Tibial artery (tissue), 4 donors: ENCODE measurements around the gene UCK2.

Source experiments
- DNase-seq, 2 donors: peaks; one replicate each; pipeline ENCODE4 v3.0.0-alpha.2; 2019
- H3K27ac ChIP-seq, 2 donors: fragments of 200-600 bp; sonication (generic) in 1 of 2; 1 replicate in 1 of 2; 2 replicates in 1 of 2; pipeline ENCODE4 v1.5.1; 2018 to 2019; ENCODE audit warnings: mild to moderate bottlenecking in 1 of 2
- H3K27me3 ChIP-seq, 2 donors: fragments of 200-600 bp; sonication (generic) in 1 of 2; one replicate each; pipeline versions ENCODE4 v1.5.1 to v1.6.0; 2016 to 2019
- H3K36me3 ChIP-seq, 3 donors: fragments of 200-600 bp; sonication (generic) in 2 of 3; one replicate each; pipeline ENCODE4 v1.5.1; 2016 to 2019; ENCODE audit warnings: mild to moderate bottlenecking in 2 of 3
- H3K4me1 ChIP-seq, 4 donors: fragments of 200-600 bp; sonication (generic) in 2 of 4; 1 replicate in 3 of 4; 2 replicates in 1 of 4; pipeline ENCODE4 v1.5.1; 2016 to 2019
- H3K4me3 ChIP-seq, 2 donors: fragments of 200-600 bp; sonication (generic) in 1 of 2; 1 replicate in 1 of 2; 2 replicates in 1 of 2; pipeline ENCODE4 v1.5.1; 2018 to 2019; ENCODE audit warnings: mild to moderate bottlenecking in 2 of 2
- H3K9me3 ChIP-seq, 3 donors: fragments of 200-600 bp; sonication (generic) in 1 of 3; one replicate each; pipeline ENCODE4 v1.5.1; 2016 to 2019
- intact Hi-C: fragments of 100-400 bp; cut with DNase I; formaldehyde crosslinking; loops from one replicate; pipeline ENCODE4 v1.15.0; 2023; ENCODE audit warnings: low total_unique reads
- TF ChIP-seq, protein P1 (sequence below), 2 experiments: fragments of 200-600 bp in 1 of 2; fragments of 450-650 bp in 1 of 2; IDR thresholded peaks; one replicate each; pipeline ENCODE4 v1.5.1; 2017 to 2019; ENCODE audit warnings: antibody characterized with exemption in 2 of 2, mild to moderate bottlenecking in 1 of 2, moderate library complexity in 1 of 2

Gene UCK2

DNA sequence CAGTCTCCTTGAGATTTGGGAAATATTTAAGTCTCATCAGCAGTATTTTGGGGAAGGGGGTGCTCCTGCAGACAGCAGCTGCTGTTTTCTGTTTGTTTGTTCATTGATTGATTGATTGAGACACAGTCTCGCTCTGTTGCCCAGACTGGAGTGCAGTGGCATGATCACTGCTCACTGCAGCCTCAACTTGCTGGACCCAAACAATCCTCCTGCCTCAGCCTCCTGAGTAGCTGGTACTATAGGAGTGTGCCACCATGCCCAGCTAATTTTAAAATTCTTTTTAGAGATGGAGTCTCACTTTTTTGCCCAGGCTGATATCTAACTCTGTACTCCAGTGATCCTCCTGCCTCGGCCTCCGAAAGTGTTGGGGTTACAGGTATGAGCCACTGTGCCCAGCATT is 18.2 kb downstream of the UCK2 start:
- Histone ChIP-seq H3K27ac (no peak overlapping the region), H3K27me3 (no peaks in the 10 kb centered on the region), H3K9me3 (no peaks in the 10 kb centered on the region), H3K4me1 (peaks cover 0 to 17% (median 5%) of the 10 kb centered on the region in 4 donors), H3K36me3 (no peaks in the 10 kb centered on the region), H3K4me3 (no peak overlapping the region)
- intact Hi-C loops: no loop called here
- DNase-seq: no peak
- TF ChIP-seq, protein P1, sequence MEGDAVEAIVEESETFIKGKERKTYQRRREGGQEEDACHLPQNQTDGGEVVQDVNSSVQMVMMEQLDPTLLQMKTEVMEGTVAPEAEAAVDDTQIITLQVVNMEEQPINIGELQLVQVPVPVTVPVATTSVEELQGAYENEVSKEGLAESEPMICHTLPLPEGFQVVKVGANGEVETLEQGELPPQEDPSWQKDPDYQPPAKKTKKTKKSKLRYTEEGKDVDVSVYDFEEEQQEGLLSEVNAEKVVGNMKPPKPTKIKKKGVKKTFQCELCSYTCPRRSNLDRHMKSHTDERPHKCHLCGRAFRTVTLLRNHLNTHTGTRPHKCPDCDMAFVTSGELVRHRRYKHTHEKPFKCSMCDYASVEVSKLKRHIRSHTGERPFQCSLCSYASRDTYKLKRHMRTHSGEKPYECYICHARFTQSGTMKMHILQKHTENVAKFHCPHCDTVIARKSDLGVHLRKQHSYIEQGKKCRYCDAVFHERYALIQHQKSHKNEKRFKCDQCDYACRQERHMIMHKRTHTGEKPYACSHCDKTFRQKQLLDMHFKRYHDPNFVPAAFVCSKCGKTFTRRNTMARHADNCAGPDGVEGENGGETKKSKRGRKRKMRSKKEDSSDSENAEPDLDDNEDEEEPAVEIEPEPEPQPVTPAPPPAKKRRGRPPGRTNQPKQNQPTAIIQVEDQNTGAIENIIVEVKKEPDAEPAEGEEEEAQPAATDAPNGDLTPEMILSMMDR (IDR thresholded peaks at IDR 0.05): no peak

DNA sequence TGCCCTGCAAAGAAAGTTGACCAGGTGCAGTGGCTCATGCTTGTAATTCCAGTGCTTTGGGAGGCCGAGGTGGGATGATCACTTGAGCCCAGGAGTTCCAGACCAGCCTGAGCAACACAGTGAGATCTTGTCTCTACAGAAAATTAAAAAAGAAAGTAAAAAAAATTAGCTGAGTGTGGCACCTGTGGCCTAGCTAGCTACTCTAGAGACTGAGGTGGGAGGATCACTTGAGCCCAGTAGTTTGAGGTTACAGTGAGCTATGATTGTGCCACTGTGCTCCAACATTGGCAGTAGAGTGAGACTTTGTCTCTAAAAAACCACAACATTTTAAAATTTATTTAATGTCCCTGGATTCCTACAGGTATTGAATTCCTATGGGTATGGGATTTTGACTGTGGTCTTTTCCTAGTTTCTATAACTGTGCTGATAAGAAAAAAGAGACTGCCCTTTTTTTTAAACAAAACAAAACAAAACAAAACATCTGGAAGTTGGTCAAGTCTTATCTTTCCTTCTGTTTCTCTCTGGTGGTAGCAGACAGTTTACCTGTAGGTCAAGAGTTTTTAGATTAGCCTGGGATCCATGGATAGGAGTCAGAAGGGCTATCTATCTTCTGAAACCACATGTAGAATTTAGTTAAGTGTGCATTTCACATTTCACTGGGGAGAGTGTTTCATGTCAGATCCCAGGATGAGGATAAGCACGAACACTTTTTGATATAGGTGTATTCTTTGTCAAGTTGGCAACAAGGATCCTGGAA is 18.8 kb downstream of the UCK2 start:
- no peaks in the 10 kb centered on the region for H3K36me3 ChIP-seq
- H3K27ac ChIP-seq: no peak overlapping the region
- H3K4me3 ChIP-seq: no peak overlapping the region
- DNase-seq: no peak
- peaks cover 0 to 17% (median 5%) of the 10 kb centered on the region in 4 donors for H3K4me1 ChIP-seq
- no peaks in the 10 kb centered on the region for H3K27me3 ChIP-seq
- intact Hi-C loops: no loop called here
- H3K9me3 ChIP-seq: no peaks in the 10 kb centered on the region
- TF ChIP-seq, protein P1 (IDR thresholded peaks at IDR 0.05): no peak

DNA sequence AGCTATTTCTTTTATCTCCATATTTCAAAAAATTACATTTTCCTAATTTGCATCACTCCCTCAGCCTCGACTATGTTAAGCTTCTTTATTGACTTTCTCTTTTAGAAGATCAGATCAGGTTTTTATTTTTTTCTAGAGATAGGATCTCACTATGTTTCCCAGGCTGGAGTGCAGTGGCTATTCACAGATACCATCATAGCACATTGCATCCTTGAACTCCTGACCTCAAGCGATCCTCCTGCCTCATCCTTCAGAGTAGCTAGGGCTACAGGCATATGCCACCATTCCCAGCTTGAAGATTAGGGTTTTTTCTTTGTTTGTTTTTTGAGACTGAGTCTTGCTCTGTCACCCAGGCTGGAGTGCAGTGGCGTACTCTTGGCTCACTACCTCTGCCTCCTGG is 20.1 kb downstream of the UCK2 start:
- H3K4me1 ChIP-seq: peaks cover 0 to 11% (median 2%) of the 10 kb centered on the region in 4 donors
- TF ChIP-seq, protein P1 (IDR thresholded peaks at IDR 0.05): no peak
- DNase-seq: no peak
- H3K4me3 ChIP-seq: no peak overlapping the region
- H3K9me3 ChIP-seq: no peaks in the 10 kb centered on the region
- intact Hi-C loops: no loop called here
- H3K27me3 ChIP-seq: no peaks in the 10 kb centered on the region
- H3K36me3 ChIP-seq: no peaks in the 10 kb centered on the region
- H3K27ac ChIP-seq: no peak overlapping the region

DNA sequence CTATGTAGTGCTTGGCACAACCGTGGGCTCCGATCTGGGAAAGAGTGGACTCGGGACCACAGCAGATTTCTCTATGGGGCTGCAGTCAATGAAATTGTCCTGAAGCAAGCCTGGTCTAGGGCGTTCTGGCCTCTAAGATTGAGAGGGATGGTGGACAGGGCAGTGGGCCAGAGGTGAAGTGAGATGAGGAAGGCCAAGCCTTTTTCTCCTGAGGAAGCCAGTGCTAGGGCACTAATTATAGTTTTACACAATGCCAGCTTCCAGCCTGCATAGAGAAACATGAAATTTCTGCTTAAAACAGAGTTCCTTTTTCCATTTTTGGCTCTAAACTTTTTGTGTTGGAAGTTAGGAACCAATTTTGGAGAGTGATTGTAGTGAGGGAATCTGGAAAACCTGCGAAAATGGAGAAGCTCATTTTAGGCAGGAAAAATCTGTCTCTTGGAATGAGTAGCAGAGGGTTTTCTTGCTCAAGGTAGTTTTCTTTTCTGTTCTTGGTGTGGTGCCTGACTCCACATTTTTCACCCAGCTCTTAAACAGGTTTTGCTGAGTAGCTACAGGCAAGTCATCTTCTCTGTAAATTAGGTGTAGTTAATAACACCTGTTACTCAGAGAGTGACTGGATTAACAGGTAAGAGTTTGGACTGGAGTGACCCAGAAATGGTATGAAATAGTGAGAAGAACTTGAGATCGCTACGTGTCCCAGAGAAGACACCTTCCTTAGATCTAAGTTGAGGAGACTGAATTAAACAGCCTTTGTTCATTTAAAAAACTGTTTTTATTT is 22.1 kb downstream of the UCK2 start:
- DNase-seq: no peak
- H3K27ac ChIP-seq: no peak overlapping the region
- H3K9me3 ChIP-seq: no peaks in the 10 kb centered on the region
- H3K4me1 ChIP-seq: peaks cover 0 to 14% (median 1%) of the 10 kb centered on the region in 4 donors
- TF ChIP-seq, protein P1 (IDR thresholded peaks at IDR 0.05): no peak
- H3K4me3 ChIP-seq: no peak overlapping the region
- H3K36me3 ChIP-seq: no peaks in the 10 kb centered on the region
- no peaks in the 10 kb centered on the region for H3K27me3 ChIP-seq
- intact Hi-C loops: no loop called here

DNA sequence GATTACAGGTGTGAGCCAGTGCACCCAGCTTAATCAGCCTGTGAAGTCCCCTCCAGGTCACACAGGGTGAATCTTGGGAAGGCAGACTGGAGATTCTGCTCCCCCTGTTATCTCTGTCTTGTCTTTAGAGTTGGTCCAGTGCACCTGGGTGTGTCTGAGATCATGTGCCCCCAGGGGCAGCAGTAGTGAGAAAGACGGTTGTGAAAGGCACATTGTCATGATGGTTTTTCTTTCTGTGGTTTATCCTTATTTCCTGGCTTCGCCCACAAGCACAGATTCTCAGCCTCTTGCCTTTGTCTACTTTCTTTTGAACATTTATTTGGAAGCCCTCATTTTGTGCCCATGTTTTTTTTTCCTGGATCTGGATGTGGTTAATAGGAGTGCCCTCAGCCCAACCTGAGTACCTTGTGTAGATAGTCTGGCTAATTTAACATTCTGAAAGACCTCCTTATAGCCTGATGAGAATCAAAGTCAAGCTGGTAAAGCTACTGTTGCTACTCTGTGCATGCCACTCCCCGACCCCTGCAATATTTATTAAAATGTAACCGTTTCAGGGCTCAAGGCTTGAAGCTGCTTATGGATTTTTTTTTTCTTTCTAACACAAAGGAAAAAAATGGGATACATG is 23.7 kb downstream of the UCK2 start:
- Histone ChIP-seq H3K27me3 (no peaks in the 10 kb centered on the region), H3K9me3 (no peaks in the 10 kb centered on the region), H3K27ac (no peak overlapping the region), H3K4me3 (no peak overlapping the region), H3K36me3 (no peaks in the 10 kb centered on the region), H3K4me1 (peaks cover 0 to 14% (median 1%) of the 10 kb centered on the region in 4 donors)
- DNase-seq: no peak
- TF ChIP-seq, protein P1 (IDR thresholded peaks at IDR 0.05): no peak
- intact Hi-C loops: no loop called here
